Coronary artery (tissue), 2 donors: ENCODE measurements around the gene ABCG1.

Experiments used
- DNase-seq: peaks from one replicate; pipeline ENCODE4 v3.0.0-alpha.2; 2017; ENCODE audit warnings: low spot score
- H3K27ac ChIP-seq, 2 donors: fragments of 200-600 bp; sonication (generic); one replicate each; pipeline ENCODE4 v1.5.1; 2016 to 2019
- H3K4me3 ChIP-seq: fragments of 200-600 bp; sonication (generic); 2 replicates; pipeline ENCODE4 v1.5.1; 2016; ENCODE audit warnings: mild to moderate bottlenecking, moderate library complexity
- TF ChIP-seq, protein P1 (sequence below): fragments of 200-600 bp; sonication (generic); IDR thresholded peaks from one replicate; pipeline ENCODE4 v1.5.1; 2019; ENCODE audit warnings: antibody characterized with exemption

Gene ABCG1

DNA sequence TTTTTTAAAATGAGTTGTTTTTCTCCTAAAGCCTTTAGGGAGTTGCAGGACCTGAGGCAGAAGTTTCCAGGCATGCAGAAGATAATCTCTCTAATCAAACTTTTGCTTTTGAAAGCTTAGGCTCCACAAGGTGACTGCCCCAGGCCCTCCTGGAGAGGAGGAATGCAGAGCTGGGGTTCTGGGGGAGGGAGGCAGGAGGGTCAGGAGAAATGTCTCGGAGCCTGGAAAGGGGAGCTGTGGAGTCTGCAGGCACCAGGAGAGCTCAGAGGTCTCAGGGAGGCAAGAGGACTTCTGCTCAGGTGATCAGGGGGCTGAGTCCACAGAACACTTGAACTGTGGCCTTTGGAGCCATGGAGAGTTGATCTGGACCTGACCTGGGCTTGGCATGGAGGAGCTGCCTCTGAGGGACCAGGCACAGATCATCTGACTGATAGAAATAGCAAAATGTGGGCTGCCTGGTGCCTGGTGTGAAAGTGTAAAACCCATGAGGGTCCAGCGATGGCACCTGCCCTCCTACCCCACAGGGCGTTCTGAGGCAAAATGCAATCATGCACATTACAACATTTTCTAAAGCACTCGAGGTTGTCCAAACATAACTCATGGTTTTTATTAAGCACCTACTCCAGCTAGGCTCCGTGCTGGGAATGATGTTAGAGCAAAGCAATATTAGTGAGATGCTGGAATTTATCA lies 10.0 kb upstream of the ABCG1 start:
- TF ChIP-seq, protein P1, sequence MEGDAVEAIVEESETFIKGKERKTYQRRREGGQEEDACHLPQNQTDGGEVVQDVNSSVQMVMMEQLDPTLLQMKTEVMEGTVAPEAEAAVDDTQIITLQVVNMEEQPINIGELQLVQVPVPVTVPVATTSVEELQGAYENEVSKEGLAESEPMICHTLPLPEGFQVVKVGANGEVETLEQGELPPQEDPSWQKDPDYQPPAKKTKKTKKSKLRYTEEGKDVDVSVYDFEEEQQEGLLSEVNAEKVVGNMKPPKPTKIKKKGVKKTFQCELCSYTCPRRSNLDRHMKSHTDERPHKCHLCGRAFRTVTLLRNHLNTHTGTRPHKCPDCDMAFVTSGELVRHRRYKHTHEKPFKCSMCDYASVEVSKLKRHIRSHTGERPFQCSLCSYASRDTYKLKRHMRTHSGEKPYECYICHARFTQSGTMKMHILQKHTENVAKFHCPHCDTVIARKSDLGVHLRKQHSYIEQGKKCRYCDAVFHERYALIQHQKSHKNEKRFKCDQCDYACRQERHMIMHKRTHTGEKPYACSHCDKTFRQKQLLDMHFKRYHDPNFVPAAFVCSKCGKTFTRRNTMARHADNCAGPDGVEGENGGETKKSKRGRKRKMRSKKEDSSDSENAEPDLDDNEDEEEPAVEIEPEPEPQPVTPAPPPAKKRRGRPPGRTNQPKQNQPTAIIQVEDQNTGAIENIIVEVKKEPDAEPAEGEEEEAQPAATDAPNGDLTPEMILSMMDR: no peak
- no peak overlapping the region for H3K27ac ChIP-seq
- peak; percentile 57 for DNase-seq
- H3K4me3 ChIP-seq: no peak overlapping the region

DNA sequence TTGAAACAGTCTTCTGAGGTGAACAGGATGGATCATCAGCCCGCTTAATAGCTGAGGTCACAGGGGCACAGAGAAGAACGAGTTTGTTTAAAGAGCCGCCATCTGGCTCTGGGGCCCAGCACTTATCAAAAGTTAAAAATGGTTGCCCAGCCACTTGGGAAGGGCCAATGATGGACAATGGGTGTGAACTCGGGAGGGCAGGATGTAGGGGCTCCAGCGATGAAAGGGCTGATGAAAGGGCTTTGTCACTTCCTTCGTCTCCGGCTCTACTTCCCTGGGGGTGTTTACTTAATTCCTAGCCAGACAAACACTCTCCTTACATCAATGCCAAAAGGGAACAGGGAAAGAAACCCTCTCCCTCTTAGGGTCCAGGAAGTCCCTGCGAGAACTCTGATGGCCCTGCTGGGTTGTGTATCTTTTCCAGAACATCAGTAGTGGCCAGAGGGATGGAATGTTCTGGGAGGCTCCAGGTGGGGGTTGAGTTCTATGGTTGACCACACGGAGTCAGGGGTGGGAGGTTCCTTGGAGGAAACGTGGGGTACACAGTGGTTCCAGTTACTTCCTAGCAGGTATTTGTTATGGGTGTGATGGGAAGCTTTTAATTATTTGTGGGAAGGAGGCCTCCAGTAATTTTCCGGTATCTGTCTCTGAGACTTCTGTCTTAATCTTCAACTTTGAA lies 9.0 kb upstream of the ABCG1 start:
- no peak overlapping the region for H3K4me3 ChIP-seq
- TF ChIP-seq, protein P1: no peak
- peak; percentile 35 for DNase-seq
- H3K27ac ChIP-seq: no peak overlapping the region

DNA sequence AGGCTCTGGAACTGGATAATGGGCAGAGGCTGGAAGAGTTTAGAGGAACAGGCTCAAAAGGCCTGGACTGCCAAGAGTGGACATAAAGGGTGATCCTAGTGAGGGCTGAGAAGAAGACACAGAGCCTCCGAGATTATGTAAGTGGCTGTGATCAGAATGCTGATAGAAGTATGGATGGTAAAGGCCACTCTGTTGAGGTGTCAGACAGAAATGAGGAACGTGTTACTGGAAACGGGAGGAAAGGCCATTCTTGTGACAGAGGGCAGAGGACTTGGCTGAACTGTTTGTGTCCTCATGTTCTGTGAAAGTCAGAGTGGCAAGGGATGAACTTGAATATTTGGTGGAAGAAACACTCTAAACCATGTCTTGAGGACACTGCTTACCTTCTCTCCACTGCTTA lies 6.7 kb upstream of the ABCG1 start:
- no peak for DNase-seq
- Histone ChIP-seq H3K27ac (no peak overlapping the region), H3K4me3 (no peak overlapping the region)
- TF ChIP-seq, protein P1: no peak

DNA sequence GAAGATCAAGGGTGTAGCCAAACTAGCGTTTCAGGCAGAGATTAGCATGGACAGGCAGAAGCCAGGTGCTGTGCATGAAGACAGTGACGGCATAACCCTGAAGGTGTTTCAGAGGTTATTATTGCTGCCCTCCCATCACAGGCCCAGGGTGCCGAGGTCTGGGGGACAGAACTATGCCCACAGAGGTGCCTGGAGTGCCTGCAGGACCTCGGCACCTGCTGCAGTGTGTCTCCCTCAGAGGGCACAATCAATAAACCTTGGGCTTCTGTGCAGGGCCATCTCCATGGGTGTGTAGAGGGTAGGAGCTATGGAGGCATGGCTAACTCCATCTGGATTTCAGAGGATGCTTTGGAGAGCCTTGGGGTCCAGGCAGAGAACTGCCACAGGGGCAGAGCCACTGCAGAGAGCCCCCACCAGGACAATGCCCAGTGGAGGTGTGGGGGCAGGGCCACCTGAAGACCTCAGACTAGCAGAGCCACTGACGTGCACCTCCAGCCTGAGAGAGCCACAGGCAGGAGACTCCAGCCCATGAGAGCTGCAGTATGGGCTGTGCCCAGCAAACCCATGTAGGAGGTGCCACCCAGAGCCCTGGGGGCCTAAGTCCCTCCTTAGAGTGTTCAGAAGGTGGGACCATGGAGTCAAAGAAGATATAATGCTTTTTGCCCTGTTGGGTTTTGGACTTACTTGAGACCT lies 5.7 kb upstream of the ABCG1 start:
- DNase-seq: peak; percentile 43
- TF ChIP-seq, protein P1: no peak
- Histone ChIP-seq H3K4me3 (no peak overlapping the region), H3K27ac (no peak overlapping the region)

DNA sequence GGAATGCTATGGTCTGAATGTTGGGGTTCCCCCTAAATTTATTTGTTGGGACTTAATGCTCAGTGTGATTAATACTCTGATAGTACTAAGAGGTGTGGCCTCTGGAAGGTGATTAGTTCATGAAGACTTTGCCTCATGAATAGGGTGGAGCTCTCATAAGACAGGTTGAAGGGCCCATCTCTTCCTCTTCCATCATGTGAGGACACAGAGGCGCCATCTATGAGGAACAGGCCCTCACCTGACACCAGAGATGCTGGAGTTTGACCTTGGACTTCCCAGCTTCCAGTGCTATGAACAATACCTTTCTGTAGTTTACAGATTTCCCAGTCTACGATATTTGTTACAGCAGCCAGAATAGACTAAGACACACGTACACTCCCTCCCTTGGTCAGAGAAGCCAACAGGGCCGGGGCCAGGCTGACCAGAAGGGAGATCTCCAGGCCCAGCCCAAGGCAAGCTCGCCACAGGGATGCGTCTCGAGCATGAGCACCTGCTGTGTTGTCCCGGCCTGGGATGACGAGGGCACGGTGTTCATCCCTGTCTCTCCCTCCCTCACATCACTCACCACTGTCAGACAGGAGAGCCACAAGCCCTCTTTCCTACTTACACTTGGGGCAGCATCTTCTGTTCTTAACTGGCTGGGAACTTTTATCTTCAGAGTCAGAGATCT lies 4.7 kb upstream of the ABCG1 start:
- H3K4me3 ChIP-seq: no peak overlapping the region
- H3K27ac ChIP-seq: no peak overlapping the region
- peak; percentile 53 for DNase-seq
- TF ChIP-seq, protein P1: no peak

DNA sequence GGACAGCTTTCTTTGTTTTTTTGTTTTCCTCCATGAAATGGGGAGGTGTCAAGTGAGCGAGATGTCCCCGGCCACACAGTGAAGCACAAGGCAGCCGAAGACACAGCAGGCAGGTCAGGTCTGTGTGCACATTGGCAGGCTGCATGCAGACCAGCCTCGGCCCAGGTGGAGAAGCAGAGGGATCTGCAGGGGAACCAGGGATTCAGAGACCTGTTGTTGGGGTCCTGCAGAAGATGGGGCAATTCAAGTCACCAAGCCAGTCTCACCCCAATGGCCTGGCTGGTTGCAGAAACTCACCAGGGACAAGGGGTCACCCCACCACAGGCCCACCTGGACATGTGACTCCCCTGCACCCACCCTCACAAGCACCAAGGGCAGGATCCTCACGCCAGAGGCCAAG lies 4.0 kb upstream of the ABCG1 start:
- TF ChIP-seq, protein P1: no peak
- H3K4me3 ChIP-seq: no peak overlapping the region

More for the DNA sequence above, 4.0 kb upstream of the ABCG1 start:
- H3K27ac ChIP-seq: no peak overlapping the region
- DNase-seq: peak; percentile 62
